Common myeloid progenitor, CD34-positive (primary cell): ENCODE results near the gene SECISBP2.
"Not testable (repeated sequence)": the region's sequence is repeated elsewhere in the genome, so short reads cannot be mapped to it uniquely, and the experiment has no call there.

Experiments used
- CTCF ChIA-PET: fragments of 350-600 bp; sonication (Branson Sonifier 250); formaldehyde crosslinking; loops from one replicate; lab custom pipeline; 2021; ENCODE audit warnings: antibody characterized with exemption; lab: Charles Lee
- POLR2A ChIA-PET: fragments of 350-600 bp; sonication (Branson Sonifier 250); formaldehyde crosslinking; loops from one replicate; lab custom pipeline; 2021; ENCODE audit warnings: antibody characterized with exemption; lab: Charles Lee
- DNase-seq, 3 donors: peaks; one replicate each; pipeline versions ENCODE4 v3.0.0 to v3.0.0-alpha.2; 2013
- H3K27ac ChIP-seq, 2 experiments: 1 replicate in 1 of 2; 2 replicates in 1 of 2; pipeline ENCODE4 v1.7.0; 2013; ENCODE audit warnings: inconsistent platforms in 2 of 2, low read length in 2 of 2, mild to moderate bottlenecking in 2 of 2, low read depth in 1 of 2, moderate library complexity in 1 of 2; ENCODE audit not compliant: severe bottlenecking in 2 of 2, insufficient read depth in 1 of 2, poor library complexity in 1 of 2
- H3K27me3 ChIP-seq, 5 experiments: replicated peaks in 2 of 5; 1 replicate in 3 of 5; 2 replicates in 2 of 5; pipeline versions ENCODE4 v1.6.1 to v1.7.0; 2013; ENCODE audit warnings: low read length in 4 of 5, mild to moderate bottlenecking in 2 of 5, moderate library complexity in 2 of 5, inconsistent platforms in 1 of 5; ENCODE audit not compliant: insufficient read depth in 5 of 5, control insufficient read depth in 4 of 5
- H3K36me3 ChIP-seq, 4 experiments: 1 replicate in 2 of 4; 2 replicates in 2 of 4; pipeline versions ENCODE4 v1.6.1 to v1.7.0; 2013; ENCODE audit warnings: low read length in 3 of 4, control low read depth in 1 of 4, mild to moderate bottlenecking in 1 of 4; ENCODE audit not compliant: control insufficient read depth in 4 of 4, insufficient read depth in 4 of 4
- H3K4me1 ChIP-seq, 4 experiments: 1 replicate in 3 of 4; 2 replicates in 1 of 4; pipeline versions ENCODE4 v1.6.1 to v1.7.1; 2013; ENCODE audit warnings: low read length in 3 of 4, mild to moderate bottlenecking in 3 of 4, control low read depth in 1 of 4, inconsistent platforms in 1 of 4, moderate library complexity in 1 of 4; ENCODE audit not compliant: control insufficient read depth in 4 of 4, insufficient read depth in 4 of 4; ENCODE audit errors: control extremely low read depth in 1 of 4
- H3K4me3 ChIP-seq, 7 experiments: 1 replicate in 4 of 7; 2 replicates in 3 of 7; pipeline versions ENCODE4 v1.5.1 to v1.7.0; 2013; ENCODE audit warnings: mild to moderate bottlenecking in 7 of 7, low read length in 6 of 7, moderate library complexity in 6 of 7, inconsistent platforms in 2 of 7, low read depth in 2 of 7, control low read depth in 1 of 7; ENCODE audit not compliant: insufficient read depth in 4 of 7, control insufficient read depth in 1 of 7; ENCODE audit errors: extremely low read depth in 1 of 7
- H3K9me3 ChIP-seq, 5 experiments: 1 replicate in 4 of 5; 2 replicates in 1 of 5; pipeline versions ENCODE4 v1.6.1 to v1.7.1; 2013; ENCODE audit warnings: low read length in 4 of 5, mild to moderate bottlenecking in 2 of 5, inconsistent platforms in 1 of 5, low read depth in 1 of 5, moderate library complexity in 1 of 5; ENCODE audit not compliant: control insufficient read depth in 4 of 5, insufficient read depth in 2 of 5; ENCODE audit errors: control extremely low read depth in 1 of 5
- WGBS: methylation state at CpG from one replicate; pipeline ENCODE4 v1.1.5; 2013; ENCODE audit not compliant: insufficient coverage; 5-methylcytosine and 5-hydroxymethylcytosine counted together

SECISBP2 gene

DNA sequence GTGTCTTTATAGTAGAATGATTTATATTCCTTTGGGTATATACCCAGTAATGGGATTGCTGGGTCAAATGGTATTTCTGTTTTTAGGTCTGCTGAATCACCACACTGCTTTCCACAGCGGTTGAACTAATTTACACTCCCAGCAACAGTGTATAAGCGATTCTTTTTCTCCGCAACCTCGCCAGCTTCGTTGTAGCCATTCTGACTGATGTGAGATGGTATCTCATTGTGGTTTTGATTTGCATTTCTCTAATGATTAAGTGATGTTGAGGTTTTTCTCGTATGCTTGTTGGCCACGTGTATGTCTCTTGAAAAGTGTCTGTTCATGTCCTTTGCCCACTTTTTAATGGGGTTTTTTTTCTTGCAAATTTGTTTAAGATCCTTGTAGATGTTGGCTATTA is 25.5 kb downstream of the SECISBP2 start:
- CTCF ChIA-PET, H3K9me3 ChIP-seq, H3K4me3 ChIP-seq, H3K4me1 ChIP-seq, POLR2A ChIA-PET, H3K27me3 ChIP-seq, DNase-seq, H3K27ac ChIP-seq: not testable (repeated sequence)
- peaks cover 38 to 98% (median 70%) of the 10 kb centered on the region in 4 experiments for H3K36me3 ChIP-seq
- 96% methylated on average over 4 of the region's 7 CpGs for WGBS

DNA sequence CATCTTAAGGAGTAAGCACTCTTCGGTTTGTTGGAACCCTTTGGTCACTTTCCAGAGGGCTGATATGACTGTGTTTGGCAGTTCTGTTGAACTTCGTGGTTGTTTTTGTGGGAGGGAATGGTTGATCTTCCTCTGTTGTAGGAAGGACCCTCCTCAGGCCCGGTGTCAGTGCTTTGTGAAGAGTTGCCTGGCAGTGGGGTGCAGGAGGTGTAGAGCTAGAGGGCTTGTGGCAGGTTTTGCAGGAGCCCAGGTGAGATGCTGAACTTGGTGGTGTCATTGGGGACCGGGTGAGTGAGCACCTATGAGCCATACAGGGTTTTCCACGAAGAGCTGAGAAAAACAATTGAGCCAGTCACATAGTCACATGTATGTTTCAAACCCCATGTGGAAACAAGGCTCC is 27.2 kb downstream of the SECISBP2 start:
- peaks cover 44 to 99% (median 67%) of the 10 kb centered on the region in 4 experiments for H3K36me3 ChIP-seq
- H3K27ac ChIP-seq: no peak overlapping the region
- ChIA-PET CTCF (interaction anchor here (1.7 kb wide), 1 partner anchor 9 kb away, joined by 4 read pairs; no protein-coding TSS in a partner anchor), POLR2A (no interaction called here)
- WGBS: 95% methylated on average over 5 of the region's 5 CpGs
- no peaks in the 10 kb centered on the region for H3K27me3 ChIP-seq
- no peaks in the 10 kb centered on the region for H3K9me3 ChIP-seq
- no peaks in the 10 kb centered on the region for H3K4me1 ChIP-seq
- H3K4me3 ChIP-seq: no peak overlapping the region
- DNase-seq: no peak

DNA sequence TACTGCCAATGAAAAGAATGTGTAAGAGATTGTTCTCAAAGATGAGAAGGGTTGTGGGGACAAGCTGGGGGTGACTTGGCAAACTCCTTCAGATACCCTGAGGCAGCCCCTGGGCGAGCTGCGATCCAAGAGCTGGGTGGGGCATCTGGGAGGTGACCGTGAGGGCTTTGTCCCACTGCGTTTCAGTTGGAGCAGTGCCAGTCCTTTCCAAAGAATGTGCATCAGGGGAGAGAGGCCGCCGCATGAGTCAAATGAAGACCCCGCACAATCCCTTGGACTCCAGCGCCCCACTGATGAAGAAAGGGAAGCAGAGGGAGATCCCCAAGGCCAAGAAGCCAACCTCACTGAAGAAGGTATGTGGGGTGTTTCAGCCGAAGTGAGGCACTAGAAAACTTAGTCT is 28.4 kb downstream of the SECISBP2 start:
- CTCF ChIA-PET: interaction anchor here (1.1 kb wide), 1 partner anchor 18 kb away, joined by 3 read pairs; no protein-coding TSS in a partner anchor
- 100% methylated on average over 5 of the region's 9 CpGs for WGBS

DNA sequence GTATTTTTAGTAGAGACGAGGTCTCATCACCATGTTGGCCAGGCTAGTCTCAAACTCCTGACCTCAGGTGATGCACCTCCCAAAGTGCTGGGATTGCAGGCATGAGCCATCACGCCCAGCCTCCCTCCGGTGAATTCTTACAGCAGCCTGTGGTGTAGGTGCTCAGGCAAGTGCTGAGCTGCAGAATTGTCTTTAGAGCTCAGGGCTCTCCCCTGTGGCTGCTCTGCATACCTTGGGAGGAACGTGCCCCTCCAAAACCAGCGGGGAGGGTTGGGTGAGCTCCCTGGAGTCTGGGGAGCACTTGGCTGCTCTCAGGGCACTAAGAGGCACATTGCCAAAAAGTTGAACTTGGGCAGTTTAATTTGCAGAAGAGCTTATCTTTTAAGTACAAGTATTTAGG is 29.4 kb downstream of the SECISBP2 start:
- H3K9me3 ChIP-seq: no peaks in the 10 kb centered on the region
- peaks cover 53 to 99% (median 74%) of the 10 kb centered on the region in 4 experiments for H3K36me3 ChIP-seq
- no peak for DNase-seq
- H3K27me3 ChIP-seq: no peaks in the 10 kb centered on the region
- WGBS: 100% methylated on average over 5 of the region's 5 CpGs
- peaks cover 0 to 1% (median 0%) of the 10 kb centered on the region in 4 experiments for H3K4me1 ChIP-seq
- no peak overlapping the region for H3K4me3 ChIP-seq
- CTCF ChIA-PET: interaction anchor here (0.7 to 1.1 kb wide), 4 partner anchors 10 to 38 kb away, joined by 3 to 4 read pairs (median 3); no protein-coding TSS in a partner anchor
- no peak overlapping the region for H3K27ac ChIP-seq
- POLR2A ChIA-PET: no interaction called here

More for the DNA sequence above, 28.4 kb downstream of the SECISBP2 start:
- H3K4me3 ChIP-seq: no peak overlapping the region
- no peaks in the 10 kb centered on the region for H3K4me1 ChIP-seq
- H3K36me3 ChIP-seq: peaks cover 48 to 100% (median 70%) of the 10 kb centered on the region in 4 experiments
- no peak overlapping the region for H3K27ac ChIP-seq
- no peak for DNase-seq
- H3K27me3 ChIP-seq: no peaks in the 10 kb centered on the region
- POLR2A ChIA-PET: no interaction called here
- H3K9me3 ChIP-seq: no peaks in the 10 kb centered on the region

DNA sequence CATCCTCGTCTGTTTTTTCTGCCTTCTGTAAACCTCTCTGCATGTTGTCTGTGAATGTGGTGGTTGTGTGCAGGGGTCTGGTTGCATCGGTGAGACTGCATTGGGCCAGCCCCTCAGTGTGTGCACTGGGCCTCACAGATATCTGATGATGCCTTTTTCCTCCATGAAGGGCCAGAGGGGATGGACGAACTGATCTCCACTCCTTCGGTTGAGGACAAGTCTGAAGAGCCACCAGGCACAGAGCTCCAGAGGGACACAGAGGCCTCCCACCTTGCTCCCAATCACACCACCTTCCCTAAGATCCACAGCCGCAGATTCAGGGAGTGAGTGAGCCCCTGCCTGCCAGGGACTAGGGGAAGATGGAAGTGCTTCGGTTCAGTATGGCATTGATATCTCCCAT is 31.3 kb downstream of the SECISBP2 start:
- CTCF ChIA-PET: interaction anchor here (1.0 kb wide), 3 partner anchors 8 to 199 kb away, joined by 3 to 4 read pairs (median 3); no protein-coding TSS in a partner anchor
- no peak for DNase-seq
- peaks cover 54 to 98% (median 78%) of the 10 kb centered on the region in 4 experiments for H3K36me3 ChIP-seq

DNA sequence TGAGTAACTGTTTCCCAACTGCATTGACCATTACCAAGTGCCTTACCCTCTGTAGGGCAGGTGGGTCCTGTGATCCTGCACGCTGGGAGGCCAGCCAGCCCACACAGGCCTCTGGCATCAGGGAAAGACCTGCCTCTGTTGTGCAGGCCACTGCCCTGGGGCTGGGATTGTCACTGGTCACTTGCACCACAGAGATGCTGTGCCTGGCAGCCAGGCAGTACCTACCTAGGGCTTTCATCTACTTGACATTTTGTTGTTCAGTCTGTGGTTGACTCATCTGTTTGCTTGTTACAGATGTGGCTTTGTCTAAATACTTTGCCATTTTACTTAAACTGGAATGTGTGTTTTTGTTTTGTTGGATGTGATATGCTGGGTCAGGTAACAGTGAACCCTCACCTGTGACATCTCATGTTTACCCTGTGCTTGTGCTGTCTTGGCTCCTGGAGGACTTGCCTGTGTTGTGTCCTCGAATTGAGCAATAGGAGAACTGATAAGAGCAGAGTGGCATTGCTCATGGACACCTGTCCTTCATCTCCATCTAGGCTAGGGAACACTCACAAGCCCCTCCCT is 32.8 kb downstream of the SECISBP2 start:
- Histone ChIP-seq H3K36me3 (peaks cover 53 to 98% (median 78%) of the 10 kb centered on the region in 4 experiments), H3K27ac (no peak overlapping the region), H3K27me3 (no peaks in the 10 kb centered on the region), H3K4me1 (peaks cover 0 to 1% (median 0%) of the 10 kb centered on the region in 4 experiments), H3K4me3 (no peak overlapping the region), H3K9me3 (no peaks in the 10 kb centered on the region)
- ChIA-PET POLR2A (no interaction called here), CTCF (interaction anchor here (0.7 to 1.3 kb wide), 2 partner anchors 9 to 123 kb away, joined by 3 to 4 read pairs; no protein-coding TSS in a partner anchor)
- no peak for DNase-seq
- WGBS: 100% methylated on average over 2 of the region's 2 CpGs

More for the DNA sequence above, 31.3 kb downstream of the SECISBP2 start:
- H3K4me1 ChIP-seq: peaks cover 0 to 1% (median 0%) of the 10 kb centered on the region in 4 experiments
- POLR2A ChIA-PET: interaction anchor here (1.2 kb wide), 1 partner anchor 9 kb away, joined by 3 read pairs; no protein-coding TSS in a partner anchor
- H3K9me3 ChIP-seq: no peaks in the 10 kb centered on the region
- 93% methylated on average over 3 of the region's 6 CpGs for WGBS
- no peaks in the 10 kb centered on the region for H3K27me3 ChIP-seq
- H3K27ac ChIP-seq: no peak overlapping the region
- no peak overlapping the region for H3K4me3 ChIP-seq
